IMR-90 (cell line): ENCODE results near the gene XPA. TPM values are rescaled to one million over a fixed set of nuclear protein-coding genes. Genes with fewer than 3 reads are reported as not detected.
A peak's percentile ranks its signal among the peaks of the same experiment; 100 is the strongest.

Source experiments
- ATAC-seq: fragments of 200-7000 bp; cut with Tn5 transposase; 2 replicates; pipeline ENCODE4 v1.9.1; 2020; ENCODE audit warnings: low read depth, mild to moderate bottlenecking, moderate library complexity
- BruUV-seq: library from RNA; stranded (reverse); fragments of 400-500 nt; replicated peaks from 2 replicates; lab custom pipeline; 2021; lab: Mats Ljungman, UMichigan
- CTCF ChIA-PET: fragments of 300-600 bp; formaldehyde crosslinking; extraction: SDS; loops from one replicate; lab custom pipeline; 2021; ENCODE audit warnings: antibody characterized with exemption; lab: Yijun Ruan, JAX
- POLR2A ChIA-PET: fragments of 300-600 bp; sonication (Branson Sonifier 250); formaldehyde crosslinking; loops from one replicate; lab custom pipeline; 2022; ENCODE audit warnings: antibody characterized with exemption; ENCODE audit not compliant: unreplicated experiment; lab: Charles Lee
- DNase-seq: peaks from one replicate; pipeline ENCODE4 v3.0.0; 2013
- H2AFZ ChIP-seq: replicated peaks from 2 replicates; pipeline ENCODE3; 2013; ENCODE audit warnings: low read length, mild to moderate bottlenecking; ENCODE audit not compliant: poor library complexity
- H2AK5ac ChIP-seq: 2 replicates; pipeline ENCODE4 v1.6.1; 2013; ENCODE audit warnings: low read depth, low read length, inconsistent platforms
- H2AK9ac ChIP-seq: replicated peaks from 2 replicates; pipeline ENCODE3; 2013; ENCODE audit warnings: mild to moderate bottlenecking, low read depth, low read length, moderate library complexity; ENCODE audit not compliant: poor library complexity
- H2BK120ac ChIP-seq: 2 replicates; pipeline ENCODE4 v1.6.1; 2013; ENCODE audit warnings: low read depth, low read length, inconsistent platforms
- H2BK15ac ChIP-seq: 3 replicates; pipeline ENCODE4 v1.6.1; 2013; ENCODE audit warnings: low read depth, low read length, inconsistent platforms
- H2BK20ac ChIP-seq: 2 replicates; pipeline ENCODE4 v1.6.1; 2013; ENCODE audit warnings: low read depth, mild to moderate bottlenecking, inconsistent platforms, low read length, moderate library complexity
- H2BK5ac ChIP-seq: 2 replicates; pipeline ENCODE4 v1.6.1; 2013; ENCODE audit warnings: mild to moderate bottlenecking, low read depth, low read length, inconsistent platforms; ENCODE audit not compliant: poor library complexity, severe bottlenecking
- H3K14ac ChIP-seq: replicated peaks from 2 replicates; pipeline ENCODE4 v1.6.1; 2013; ENCODE audit warnings: low read depth, low read length, inconsistent platforms
- H3K18ac ChIP-seq: 2 replicates; pipeline ENCODE4 v1.6.1; 2013; ENCODE audit warnings: low read depth, low read length, control low read depth
- H3K23ac ChIP-seq: 2 replicates; pipeline ENCODE4 v1.6.1; 2013; ENCODE audit warnings: low read depth, low read length, inconsistent platforms
- H3K27ac ChIP-seq: 2 replicates; pipeline ENCODE4 v1.5.1; 2013; ENCODE audit warnings: mild to moderate bottlenecking, control low read depth, low read length; ENCODE audit not compliant: insufficient read depth
- H3K27me3 ChIP-seq: 2 replicates; pipeline ENCODE4 v1.6.1; 2013; ENCODE audit warnings: low read length; ENCODE audit not compliant: control insufficient read depth, insufficient read depth
- H3K36me3 ChIP-seq: 2 replicates; pipeline ENCODE4 v1.6.1; 2013; ENCODE audit warnings: low read length, mixed read lengths; ENCODE audit not compliant: control insufficient read depth, insufficient read depth
- H3K4ac ChIP-seq: 2 replicates; pipeline ENCODE4 v1.6.1; 2013; ENCODE audit warnings: low read depth, low read length, inconsistent platforms
- H3K4me1 ChIP-seq: 2 replicates; pipeline ENCODE4 v1.6.1; 2013; ENCODE audit warnings: low read length, mixed read lengths; ENCODE audit not compliant: control insufficient read depth, insufficient read depth
- H3K4me2 ChIP-seq: 2 replicates; pipeline ENCODE4 v1.6.1; 2013; ENCODE audit warnings: low read depth, mild to moderate bottlenecking, control low read depth, low read length, moderate library complexity
- H3K4me3 ChIP-seq: 2 replicates; pipeline ENCODE4 v1.5.1; 2013; ENCODE audit warnings: low read depth, mild to moderate bottlenecking, control low read depth, low read length, moderate library complexity; ENCODE audit not compliant: insufficient read depth
- H3K56ac ChIP-seq: 2 replicates; pipeline ENCODE4 v1.6.1; 2013; ENCODE audit warnings: low read length, inconsistent platforms; ENCODE audit not compliant: insufficient read depth; ENCODE audit errors: extremely low read depth
- H3K79me1 ChIP-seq, 2 experiments: 2 replicates each; pipeline ENCODE4 v1.6.1; 2013; ENCODE audit warnings: low read length in 2 of 2, inconsistent platforms in 1 of 2, low read depth in 1 of 2
- H3K9ac ChIP-seq: 2 replicates; pipeline ENCODE4 v1.6.1; 2013; ENCODE audit warnings: low read depth, low read length, control low read depth
- H3K9me1 ChIP-seq: 2 replicates; pipeline ENCODE4 v1.6.1; 2013; ENCODE audit warnings: low read length, inconsistent platforms; ENCODE audit not compliant: insufficient read depth
- H3K9me3 ChIP-seq: 2 replicates; pipeline ENCODE4 v1.6.1; 2013; ENCODE audit warnings: low read length; ENCODE audit not compliant: control insufficient read depth, insufficient read depth
- H4K20me1 ChIP-seq: 2 replicates; pipeline ENCODE4 v1.6.1; 2013; ENCODE audit warnings: low read length, inconsistent platforms; ENCODE audit not compliant: insufficient read depth
- H4K5ac ChIP-seq: 2 replicates; pipeline ENCODE4 v1.6.1; 2013; ENCODE audit warnings: mild to moderate bottlenecking, low read depth, low read length, control low read depth
- H4K8ac ChIP-seq, 2 experiments: 2 replicates each; pipeline ENCODE4 v1.6.1; 2013; ENCODE audit warnings: low read depth in 2 of 2, low read length in 2 of 2, control low read depth in 1 of 2, inconsistent platforms in 1 of 2
- H4K91ac ChIP-seq: 2 replicates; pipeline ENCODE4 v1.6.1; 2013; ENCODE audit warnings: low read depth, low read length, inconsistent platforms; ENCODE audit not compliant: insufficient read depth
- MAZ ChIP-seq: IDR thresholded peaks from 2 replicates; pipeline ENCODE4 v1.6.1; 2012; ENCODE audit warnings: low read depth, mild to moderate bottlenecking, low read length, improper control_type of control experiment, moderate library complexity, borderline replicate concordance
- NFE2L2 ChIP-seq: fragments of 150-350 bp; IDR thresholded peaks from 2 replicates; pipeline ENCODE4 v1.6.1; 2016; ENCODE audit warnings: low read depth, mild to moderate bottlenecking, low read length
- POLR2A ChIP-seq: IDR thresholded peaks from 2 replicates; pipeline ENCODE4 v1.6.1; 2012; ENCODE audit warnings: mild to moderate bottlenecking, low read depth, low read length
- SMC3 ChIP-seq: fragments of 150-350 bp; IDR thresholded peaks from 2 replicates; pipeline ENCODE4 v1.6.1; 2016; ENCODE audit warnings: low read depth, mild to moderate bottlenecking, antibody characterized with exemption, low read length, moderate library complexity
- WGBS, 2 experiments: methylation state at CpG; one replicate each; pipeline versions ENCODE4 v1.1.5 to v1.1.7; 2013; ENCODE audit warnings: missing lambda C conversion rate in 2 of 2; ENCODE audit not compliant: insufficient read length in 1 of 2; ENCODE audit errors: extremely low coverage in 2 of 2; 5-methylcytosine and 5-hydroxymethylcytosine counted together
- dilution Hi-C: fragments of 300-500 bp; cut with HindIII; formaldehyde crosslinking; loops from one replicate; pipeline ENCODE4 v1.14.3; 2018; ENCODE audit warnings: low sequenced_read_pairs; ENCODE audit not compliant: unreplicated experiment
- in situ Hi-C: fragments of 300-500 bp; cut with MboI; formaldehyde crosslinking; loops from 3 replicates; pipeline ENCODE4 v1.14.3; 2019; ENCODE audit warnings: low sequenced_read_pairs, inconsistent platforms, mixed read lengths
- intact Hi-C: fragments of 100-400 bp; cut with micrococcal nuclease; formaldehyde crosslinking; loops from 2 replicates; pipeline ENCODE4 v1.10.0; 2022
- polyA plus RNA-seq, 3 experiments: library from polyadenylated mRNA; depleted of rRNA; stranded (reverse); fragments of >200 nt; gene quantifications; 2 replicates each; pipeline ENCODE4 v1.2.3, GENCODE V29; 2012; ENCODE audit warnings: low replicate concordance in 1 of 3
- total RNA-seq: library from RNA; depleted of rRNA; stranded (reverse); fragments of >200 nt; gene quantifications from 2 replicates; pipeline ENCODE4 v1.2.3, GENCODE V29; 2012

Gene XPA
- total and polyA plus RNA-seq, 2 of the 4 experiments (the other 2 are of a cell fraction) = 1.4 to 2.2 TPM

DNA sequence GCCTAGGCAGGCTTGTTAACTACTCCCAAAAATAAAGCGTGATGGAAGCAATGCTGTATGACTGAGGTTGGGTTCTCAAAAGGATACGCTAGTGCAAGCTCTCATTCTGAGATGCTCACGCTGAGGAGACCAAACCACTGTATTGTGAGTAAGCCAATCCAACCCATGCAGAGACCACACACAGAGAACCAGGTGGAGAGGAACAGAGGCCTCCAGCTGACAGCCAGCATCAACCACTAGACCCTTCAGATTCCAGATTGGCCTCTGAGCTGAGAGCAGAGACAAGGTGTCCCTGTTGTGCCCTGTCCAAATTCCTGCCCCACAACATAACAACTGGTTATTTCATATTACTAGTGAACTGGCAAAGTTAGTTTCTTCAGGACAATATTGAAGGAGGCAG lies 68.5 kb downstream of the XPA start:
- in situ Hi-C loops (no loop called here), intact Hi-C loops (no loop called here), dilution Hi-C loops (no loop called here)
- Histone ChIP-seq H2BK15ac (no peak overlapping the region), H2BK120ac (no peak overlapping the region), H3K36me3 (peaks cover 5% of the 10 kb centered on the region), H3K79me1 (peaks cover 28 to 53% of the 10 kb centered on the region in 2 experiments), H3K27ac (no peak overlapping the region), H4K91ac (no peak overlapping the region), H4K8ac (no peak overlapping the region), H3K23ac (peak overlapping the region; percentile 84), H2AK5ac (no peak overlapping the region), H3K27me3 (no peaks in the 10 kb centered on the region), H3K4me2 (no peak overlapping the region), H3K9me3 (no peaks in the 10 kb centered on the region), H3K18ac (no peak overlapping the region), H3K4ac (no peak overlapping the region), H3K4me3 (no peak overlapping the region), H2AK9ac (no peak overlapping the region), H2AFZ (no peak overlapping the region), H3K14ac (no peak overlapping the region), H4K5ac (no peak overlapping the region), H3K9ac (no peak overlapping the region), H3K56ac (no peak overlapping the region), H4K20me1 (peaks cover 7% of the 10 kb centered on the region; the same call in 1 of the 2 replicates), H2BK5ac (no peak overlapping the region), H3K4me1 (peaks cover 9% of the 10 kb centered on the region), H2BK20ac (no peak overlapping the region), H3K9me1 (peaks cover 6% of the 10 kb centered on the region)
- TF ChIP-seq POLR2A = no peak
- no peak for TF ChIP-seq NFE2L2
- TF ChIP-seq SMC3 = no peak
- TF ChIP-seq MAZ = no peak
- CTCF ChIA-PET = interaction anchor here (1.0 kb wide), 1 partner anchor 170 kb away, joined by 3 read pairs; no protein-coding TSS in a partner anchor
- WGBS, 2 experiments = no CpG with 5 or more reads among the region's 3 CpGs
- POLR2A ChIA-PET = no interaction called here
- BruUV-seq = no TSS peak
- DNase-seq (no peak), ATAC-seq (no peak)
